ENCODE results near the gene USP20.
A peak's percentile ranks its signal among the peaks of the same experiment; 100 is the strongest.
"Not testable (repeated sequence)": the region's sequence is repeated elsewhere in the genome, so short reads cannot be mapped to it uniquely, and the experiment has no call there.

USP20 gene

DNA sequence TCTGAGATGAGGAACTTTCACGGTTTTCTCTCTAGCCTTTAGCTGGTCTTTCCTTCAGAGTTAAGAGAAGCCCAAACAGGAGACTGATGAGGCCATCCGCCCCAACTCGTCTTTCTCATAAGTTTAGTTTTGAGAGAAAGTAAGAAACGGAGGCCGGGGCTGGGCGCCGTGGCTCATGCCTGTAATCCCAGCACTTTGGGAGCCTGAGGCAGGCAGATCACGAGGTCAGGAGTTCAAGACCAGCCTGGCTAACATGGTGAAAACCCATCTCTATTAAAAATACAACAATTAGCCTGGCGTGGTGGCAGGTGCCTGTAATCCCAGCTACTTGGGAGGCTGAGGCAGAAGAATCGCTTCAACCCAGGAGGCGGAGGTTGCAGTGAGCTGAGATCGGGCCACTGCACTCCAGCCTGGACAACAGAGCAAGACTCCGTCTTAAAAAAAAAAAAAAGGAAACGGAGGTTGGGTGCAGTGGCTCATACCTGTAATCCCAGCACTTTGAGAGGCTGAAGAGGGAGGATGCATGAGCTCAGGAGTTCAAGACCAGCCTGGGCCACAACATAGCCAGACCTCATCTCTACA is 55.6 kb downstream of the USP20 start:
- not testable (repeated sequence) for DNase-seq (ENCODE audit: low read depth)

DNA sequence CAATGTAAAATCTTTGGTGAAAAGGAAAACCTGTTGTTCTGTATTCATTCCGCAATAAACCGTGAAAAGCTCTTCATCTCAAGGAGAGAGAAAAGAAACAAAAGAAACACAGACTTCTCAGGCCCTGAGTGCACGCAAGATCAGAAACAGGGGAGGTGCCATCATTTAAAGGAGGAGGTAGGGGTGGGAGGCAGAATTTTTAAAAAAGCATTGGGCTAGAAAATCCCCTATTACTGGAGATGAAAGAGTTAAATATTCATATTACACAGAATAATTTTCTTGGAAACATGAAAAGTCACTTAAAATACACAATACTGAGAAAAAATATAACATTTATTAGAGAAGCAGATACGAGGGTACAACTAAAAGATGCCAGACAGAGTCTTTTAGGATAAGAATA is 56.3 kb downstream of the USP20 start:
- no peak for DNase-seq (ENCODE audit: low read depth)

DNA sequence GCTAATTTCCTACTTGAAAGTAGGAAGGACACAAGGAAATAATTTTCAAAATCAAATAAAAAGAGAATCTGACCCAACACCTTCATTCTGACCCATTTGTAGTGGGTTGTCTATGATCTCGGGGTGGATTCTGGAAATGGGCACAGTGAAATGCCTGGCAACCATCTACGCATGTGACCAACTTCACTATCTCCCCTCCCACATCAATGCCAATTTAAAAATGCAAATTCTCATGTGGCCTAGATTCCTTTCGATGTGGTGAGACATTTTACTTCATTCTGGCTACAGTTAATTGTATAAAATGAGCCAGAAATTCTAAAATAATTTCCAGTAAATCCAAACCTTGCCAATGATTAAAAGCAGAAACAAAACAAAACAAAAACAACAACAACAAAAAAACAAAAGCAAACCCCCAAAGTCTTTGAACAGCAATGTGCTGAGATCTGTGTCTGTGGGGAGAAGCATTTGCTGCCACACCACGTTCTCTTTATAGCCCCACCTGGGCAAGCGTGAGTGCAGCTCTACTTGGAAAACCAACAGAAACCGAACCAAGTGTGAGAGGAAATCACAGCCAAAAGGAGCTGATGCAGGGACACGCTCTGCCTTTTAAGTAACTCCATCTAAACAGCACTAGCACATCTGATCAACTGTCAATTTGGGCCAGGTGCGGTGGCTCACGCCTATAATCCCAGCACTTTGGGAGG is 59.0 kb downstream of the USP20 start:
- no peak for DNase-seq (ENCODE audit: low read depth)

DNA sequence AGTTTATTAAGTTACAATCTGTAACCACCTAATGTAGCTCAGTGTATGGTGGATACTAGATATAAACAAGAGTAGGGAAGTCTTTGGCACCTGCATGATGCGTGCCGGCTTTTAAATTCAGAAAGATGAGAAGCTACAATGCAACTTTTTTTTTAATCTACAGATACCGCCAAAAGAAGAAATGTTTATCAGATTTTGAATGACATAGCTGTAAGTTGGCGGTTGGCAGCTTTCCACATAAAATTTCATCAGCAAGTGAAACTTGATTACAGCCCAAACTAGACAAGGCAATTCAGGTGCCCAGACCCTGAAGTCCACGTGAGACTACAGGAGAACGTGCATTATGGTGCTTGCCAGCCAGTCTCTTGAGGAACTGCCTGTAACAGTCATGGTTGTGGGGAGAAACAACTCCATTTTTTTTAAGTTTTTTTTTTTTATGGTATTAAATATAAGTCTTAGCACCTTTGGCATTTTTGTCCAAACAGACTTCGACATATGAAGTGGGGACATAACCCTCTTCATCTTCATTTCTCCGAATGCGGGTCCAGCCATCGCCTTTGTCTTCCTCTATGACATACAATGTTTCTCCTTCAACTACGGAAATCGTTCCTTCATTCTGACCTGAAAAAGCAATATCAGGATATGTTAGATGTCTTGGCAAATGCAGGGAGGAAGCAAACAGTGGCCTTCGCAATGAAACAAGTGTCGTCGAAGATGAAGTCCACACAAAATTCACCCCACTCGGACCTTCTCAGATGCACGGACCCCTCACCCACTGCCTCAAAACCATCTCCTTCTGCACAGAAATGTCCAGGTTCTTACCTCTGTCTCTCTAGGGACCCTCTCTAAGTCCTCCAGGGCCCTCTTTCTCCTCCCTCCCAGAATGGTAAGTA is 60.4 kb downstream of the USP20 start:
- DNase-seq (ENCODE audit: low read depth), result peak; percentile 21

DNA sequence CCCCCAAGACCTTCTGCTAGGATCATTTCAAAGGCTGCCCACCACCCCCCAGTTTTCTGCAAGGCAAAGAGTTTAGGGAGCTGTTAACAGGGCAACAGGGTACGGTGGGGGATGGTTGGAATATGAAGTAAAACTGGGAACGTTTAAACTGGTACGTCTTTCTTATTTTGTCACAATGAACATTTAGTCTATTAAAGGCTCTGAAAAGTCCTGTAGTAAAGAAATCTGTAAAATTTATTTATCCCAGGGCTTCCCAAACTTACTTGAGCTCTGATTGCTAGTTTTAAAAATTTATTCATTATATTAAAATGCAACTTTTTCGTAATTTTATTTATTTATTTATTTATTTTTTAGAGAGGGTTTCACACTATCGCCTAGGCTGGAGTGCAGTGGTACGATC is 62.0 kb downstream of the USP20 start:
- no peak for DNase-seq (ENCODE audit: low read depth)

DNA sequence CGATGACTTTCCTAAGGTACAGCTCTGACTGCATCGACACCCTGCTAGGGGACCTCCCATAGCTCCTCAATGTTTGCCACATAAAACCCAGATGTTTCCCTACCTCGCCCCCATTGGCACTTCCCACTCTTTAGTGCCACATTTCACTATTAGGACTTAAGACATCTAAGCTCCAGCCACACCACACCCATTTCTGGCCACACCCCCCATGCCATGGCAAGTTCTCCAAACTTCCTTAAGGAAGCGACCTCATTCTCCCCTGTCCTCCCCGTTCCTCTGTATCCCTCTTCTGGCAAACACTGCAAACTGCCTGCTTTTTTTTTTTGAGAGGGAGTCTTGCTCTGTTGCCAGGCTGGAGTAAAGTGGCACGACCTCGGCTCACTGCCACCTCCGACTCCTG is 62.9 kb downstream of the USP20 start:
- no peak for DNase-seq (ENCODE audit: low read depth)

DNA sequence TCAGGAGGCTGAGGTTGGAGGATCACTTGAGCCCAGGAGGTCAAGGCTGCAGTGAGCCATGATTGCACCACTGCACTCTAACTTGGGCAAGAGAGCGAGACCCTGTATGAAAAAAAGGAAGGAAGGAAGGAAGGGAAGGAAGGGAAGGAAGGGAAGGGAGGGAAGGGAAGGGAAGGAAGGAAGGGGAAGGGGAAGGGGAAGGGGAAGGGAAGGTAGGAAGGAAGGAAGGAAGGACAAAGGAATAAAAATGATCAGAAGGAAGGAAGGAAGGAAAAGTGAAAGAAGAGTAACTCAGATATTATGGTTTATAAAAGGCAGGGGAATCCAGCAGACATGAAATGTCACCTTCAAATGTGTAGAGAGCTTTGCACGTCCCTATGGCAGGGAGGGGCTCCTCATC is 64.4 kb downstream of the USP20 start:
- DNase-seq (ENCODE audit: low read depth), result no peak

DNA sequence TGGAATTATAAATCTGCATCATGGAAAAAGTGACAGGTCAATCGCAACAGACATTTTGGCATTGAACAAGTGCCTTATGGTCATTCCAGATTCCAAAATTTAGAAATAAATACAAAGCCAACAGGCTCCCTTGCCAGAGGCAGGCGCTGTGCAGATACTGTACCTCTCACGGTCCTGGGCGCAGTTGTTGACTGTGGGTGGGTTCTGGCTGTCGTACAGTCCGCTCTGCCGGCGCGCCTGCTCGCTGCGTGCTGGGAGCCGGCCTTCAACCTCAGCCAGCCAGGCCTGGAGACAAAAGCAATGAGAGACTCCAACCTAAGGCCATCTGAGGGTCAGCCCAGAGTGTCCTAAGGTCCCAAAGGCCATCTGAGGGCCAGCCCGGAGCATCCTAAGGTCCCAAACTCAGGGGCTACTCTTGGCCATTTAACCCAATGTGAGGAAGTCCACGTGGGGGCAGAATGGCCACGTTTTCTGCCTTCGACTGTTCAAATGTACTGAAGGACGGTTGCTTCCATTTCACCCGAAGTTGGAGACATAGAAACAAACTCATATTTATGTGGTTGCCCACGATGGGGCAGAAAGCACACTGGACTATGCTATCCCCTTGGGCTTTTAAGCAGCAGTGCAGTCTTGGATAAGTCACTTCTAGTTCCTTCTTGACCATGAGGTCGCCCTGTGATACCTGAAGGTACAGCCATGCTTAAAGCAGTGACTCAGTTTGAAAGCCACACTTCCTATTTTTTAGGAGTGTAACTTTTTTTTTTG is 65.2 kb downstream of the USP20 start:
- no peak for DNase-seq (ENCODE audit: low read depth)

DNA sequence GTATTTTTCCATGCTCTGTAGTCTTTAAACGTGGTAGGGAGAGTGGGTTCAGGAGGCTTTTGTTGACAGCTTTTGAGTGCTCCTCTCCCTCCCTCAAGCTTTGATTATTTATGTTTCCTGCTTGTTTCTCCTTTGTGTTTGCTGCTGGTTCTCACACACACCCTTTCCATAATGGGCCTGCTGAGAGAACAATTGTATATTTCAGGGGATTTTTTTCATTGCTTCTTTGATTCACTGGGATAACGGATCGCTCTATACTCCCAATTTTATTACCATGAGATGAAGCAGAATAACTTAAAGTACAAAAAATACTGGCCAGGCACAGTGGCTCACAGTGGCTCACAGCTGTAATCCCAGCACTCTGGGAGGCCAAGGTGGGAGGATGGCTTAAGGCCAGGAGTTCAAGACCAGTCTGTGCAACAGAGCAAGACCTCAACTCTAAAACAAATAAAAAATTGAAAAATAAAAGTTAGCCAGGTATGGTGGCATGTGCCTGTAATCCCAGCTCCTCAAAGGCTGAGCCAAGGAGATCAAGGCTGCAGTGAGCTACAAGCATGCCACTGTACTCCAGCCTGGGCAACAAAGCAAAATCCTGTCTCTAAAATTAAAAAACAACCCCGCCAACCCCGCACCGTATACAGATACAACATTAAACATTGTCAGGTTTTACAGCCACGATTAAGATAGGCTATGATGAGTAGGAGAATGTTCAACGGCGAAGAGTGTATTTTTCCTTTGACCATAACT is 66.9 kb downstream of the USP20 start:
- DNase-seq (ENCODE audit: low read depth), result no peak

DNA sequence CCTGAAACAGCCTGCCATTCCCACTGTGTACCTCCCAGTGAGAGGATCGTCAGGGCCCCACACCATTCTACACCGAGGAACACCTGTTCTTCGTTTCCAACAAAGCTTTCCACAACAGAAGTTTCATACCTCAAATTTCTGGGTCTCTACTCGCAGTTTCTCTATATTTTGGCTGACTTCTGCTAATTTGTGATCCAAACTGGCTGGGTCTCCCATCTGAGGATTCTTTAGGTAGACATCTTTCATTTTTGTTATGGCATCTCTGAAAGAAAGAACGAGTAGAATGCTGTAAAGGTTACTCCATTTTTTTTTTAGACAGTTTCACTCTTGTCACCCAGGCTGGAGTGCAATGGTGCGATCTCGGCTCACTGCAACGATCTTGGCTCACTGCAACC is 67.5 kb downstream of the USP20 start:
- DNase-seq (ENCODE audit: low read depth), result no peak

DNA sequence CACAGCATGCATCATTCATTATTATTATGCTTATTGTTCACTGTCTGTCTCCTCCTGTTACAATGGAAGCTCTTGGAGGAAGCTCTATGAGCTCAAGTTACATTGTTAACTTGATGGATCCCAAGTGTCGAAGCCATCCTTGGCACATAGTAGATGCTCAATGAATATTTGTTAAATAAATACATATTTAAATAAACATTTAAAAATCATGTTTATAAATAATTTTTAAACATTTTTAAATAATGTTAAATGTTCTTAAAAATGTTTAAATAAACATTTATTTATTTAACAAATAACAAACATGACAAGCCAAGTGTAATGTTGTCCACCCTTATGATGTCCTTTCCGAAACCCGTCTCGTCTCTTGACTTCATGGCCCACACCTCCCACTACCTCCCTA is 69.5 kb downstream of the USP20 start:
- DNase-seq (ENCODE audit: low read depth), result no peak

DNA sequence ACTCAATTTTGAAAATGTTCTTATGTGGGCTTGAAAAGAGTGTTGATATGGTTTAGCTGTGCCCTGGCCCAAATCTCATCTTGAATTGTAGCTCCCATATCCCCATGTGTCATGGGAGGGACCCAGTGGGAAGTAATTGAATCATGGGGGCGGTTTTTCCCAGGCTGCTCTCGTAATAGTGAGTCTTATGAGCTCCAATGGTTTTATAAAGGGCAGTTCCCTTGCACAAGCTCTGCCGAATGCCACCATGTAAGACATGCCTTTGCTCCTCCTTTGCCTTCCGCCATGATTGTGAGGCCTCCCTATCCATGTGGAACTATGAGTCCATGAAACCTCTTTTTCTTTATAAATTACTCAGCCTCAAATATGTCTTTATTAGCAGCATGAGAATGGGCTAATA is 71.0 kb downstream of the USP20 start:
- DNase-seq (ENCODE audit: low read depth), result no peak

DNA sequence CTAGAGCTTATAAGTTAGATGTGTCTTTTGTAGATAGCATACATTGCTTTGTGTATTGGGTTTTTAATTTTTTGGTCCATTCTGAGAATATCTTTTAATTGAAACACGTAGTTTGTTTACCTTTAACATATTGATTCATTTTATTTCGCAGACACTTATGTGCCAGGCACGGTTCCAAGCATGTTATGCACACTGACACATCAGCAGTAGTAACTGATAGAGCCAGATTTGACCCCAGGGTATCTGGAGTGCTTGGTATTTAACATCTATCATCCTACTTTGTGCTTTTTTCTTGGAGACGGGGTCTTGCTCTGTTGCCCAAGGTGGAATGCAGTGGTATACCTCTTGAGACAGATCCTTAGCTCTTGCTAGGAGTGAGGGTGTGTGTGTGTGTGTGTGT is 71.9 kb downstream of the USP20 start:
- no peak for DNase-seq (ENCODE audit: low read depth)

DNA sequence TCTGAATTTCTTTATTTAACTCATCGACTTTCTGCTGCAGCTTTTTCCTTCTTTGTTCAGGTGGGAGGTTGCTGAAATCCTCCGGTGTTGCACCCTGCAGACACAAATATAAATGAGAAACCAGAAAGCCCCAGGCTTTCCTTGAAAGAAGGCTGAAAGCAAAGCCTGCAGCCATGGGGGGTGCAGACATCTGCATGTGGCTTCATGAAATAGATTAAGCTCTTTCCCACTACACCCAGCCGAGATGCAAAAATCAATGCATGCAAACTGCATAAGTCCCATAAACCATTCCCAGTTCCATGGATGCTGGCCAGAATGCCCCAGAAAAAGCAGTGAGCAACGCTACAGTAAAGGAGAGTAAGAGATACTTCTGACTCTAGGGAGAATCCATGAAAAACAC is 73.6 kb downstream of the USP20 start:
- DNase-seq (ENCODE audit: low read depth), result no peak

DNA sequence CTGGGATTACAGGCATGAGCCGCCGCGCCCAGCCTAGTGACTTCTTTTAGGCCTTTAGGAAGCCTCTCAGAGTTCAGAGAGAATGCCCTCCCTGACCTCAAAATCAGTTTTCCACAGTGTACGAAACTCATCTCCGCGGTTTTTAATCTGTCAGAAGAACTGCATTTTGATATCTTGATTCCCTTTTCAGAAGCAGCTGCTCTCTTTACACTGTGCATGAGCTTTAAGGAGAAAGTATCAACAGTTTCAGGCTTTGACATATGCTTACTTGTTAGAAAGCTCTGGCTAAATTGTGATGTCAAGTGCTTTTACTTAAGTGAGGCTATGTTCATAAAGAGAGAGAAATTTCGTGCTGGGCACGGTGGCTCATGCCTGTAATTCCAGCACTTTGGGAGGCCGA is 74.6 kb downstream of the USP20 start:
- DNase-seq (ENCODE audit: low read depth), result no peak

DNA sequence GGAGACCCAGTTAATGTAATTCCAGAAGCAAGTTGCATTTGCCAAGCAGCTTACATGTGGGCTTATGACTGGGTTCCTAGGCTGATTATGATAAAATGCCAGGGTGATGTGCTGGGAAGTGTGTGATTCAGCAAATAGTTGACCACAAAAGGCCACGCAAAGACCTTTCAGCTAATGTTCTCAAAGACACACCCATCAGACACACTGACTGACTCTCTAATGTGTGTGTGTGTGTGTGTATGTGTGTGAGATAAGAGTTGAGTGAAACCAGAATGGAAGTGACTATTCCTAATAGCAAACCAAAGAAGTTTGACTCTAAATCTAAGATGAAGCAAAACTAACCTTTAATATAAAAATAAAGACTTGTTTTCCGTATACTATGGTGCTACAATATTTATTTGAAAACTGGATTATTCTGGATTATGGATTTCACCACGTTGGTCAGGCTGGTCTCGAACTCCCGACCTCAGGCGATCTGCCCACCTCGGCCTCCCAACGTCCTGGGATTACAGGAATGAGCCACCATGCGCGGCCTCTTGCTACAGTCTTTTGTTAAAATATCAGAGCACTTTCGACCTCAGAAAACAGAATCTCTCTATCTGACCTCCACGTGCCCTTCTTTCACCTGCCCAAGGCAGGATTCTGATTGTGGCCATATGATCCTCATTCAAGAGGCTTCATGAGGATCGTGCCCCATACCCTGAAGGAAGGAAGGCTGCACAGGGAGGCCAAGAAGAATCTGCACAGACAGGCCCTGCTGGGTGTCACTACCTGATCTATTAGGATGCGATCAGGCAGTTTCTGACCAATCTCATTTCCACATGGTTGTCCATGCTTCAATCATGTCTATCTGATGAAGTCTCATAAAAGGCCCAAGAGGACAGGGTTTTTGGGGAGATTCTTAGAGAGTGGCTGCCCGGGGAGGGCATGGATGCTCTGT is 75.6 kb downstream of the USP20 start:
- DNase-seq (ENCODE audit: low read depth), result no peak

DNA sequence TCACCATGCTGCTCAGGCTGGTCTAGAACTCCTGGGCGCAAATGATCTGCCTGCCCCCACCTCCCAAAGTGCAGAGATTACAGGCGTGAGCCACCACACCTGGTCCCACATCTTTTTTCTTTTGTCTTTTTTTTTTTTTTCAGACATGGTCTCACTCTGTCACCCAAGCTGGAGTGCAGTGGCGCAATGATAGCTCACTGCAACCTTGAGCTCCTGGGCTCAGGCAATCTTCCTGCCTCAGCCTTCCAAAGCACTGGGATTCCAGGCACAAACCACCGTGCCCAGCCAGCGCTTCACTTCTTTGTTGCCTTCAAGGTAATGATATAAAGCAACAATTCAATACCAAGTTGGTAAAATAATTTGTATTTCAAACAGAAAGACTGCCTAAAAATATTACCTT is 78.8 kb downstream of the USP20 start:
- no peak for DNase-seq (ENCODE audit: low read depth)

DNA sequence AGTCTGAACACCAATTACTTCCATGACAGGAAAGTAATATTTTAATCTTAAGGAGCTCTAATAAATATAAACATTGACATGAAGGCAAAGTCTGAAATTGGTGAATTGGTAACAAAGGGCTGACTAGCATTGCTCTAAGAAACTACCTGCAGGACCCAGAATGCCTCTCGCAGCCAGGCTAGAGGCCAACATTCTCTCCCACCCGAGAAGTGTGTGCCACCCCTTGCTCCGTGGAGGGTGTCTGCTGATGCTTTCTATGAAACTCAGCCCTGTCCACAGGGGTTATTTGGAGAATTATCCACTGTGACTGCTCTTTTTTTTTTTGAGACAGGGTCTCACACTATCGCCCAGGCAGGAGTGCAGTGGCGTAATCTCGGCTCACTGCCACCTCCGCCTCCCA is 81.4 kb downstream of the USP20 start:
- DNase-seq (ENCODE audit: low read depth), result no peak

DNA sequence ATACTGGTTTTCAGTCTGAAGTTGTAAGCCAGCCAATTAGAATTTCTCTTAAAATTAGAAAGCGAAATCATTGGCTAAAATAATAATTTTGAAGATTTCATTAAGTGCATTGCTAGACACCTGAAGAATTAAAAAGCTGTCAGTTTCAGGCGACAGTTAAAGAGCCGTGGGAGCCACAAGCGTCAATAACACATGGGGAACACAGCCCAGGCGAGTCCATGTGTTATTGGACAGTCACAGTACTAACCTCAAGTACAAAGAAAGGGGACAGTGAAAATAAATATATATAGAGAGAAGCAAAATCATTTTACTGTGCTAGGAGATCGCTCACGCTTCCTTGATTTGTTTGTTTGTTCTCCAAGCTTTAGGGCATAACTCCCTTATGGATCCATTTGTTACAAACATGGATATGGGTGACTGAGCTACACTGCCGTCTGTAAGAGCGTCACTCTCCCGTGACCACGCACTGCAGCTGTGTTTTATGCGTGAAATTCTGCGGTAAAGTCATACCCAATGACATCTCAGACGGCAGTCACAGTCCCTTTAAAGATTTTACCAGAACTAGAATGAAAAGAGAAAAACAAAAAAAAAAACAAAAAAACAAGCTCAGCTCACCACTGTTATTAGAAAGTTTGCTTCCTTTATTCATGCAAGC is 83.2 kb downstream of the USP20 start:
- DNase-seq (ENCODE audit: low read depth), result no peak

DNA sequence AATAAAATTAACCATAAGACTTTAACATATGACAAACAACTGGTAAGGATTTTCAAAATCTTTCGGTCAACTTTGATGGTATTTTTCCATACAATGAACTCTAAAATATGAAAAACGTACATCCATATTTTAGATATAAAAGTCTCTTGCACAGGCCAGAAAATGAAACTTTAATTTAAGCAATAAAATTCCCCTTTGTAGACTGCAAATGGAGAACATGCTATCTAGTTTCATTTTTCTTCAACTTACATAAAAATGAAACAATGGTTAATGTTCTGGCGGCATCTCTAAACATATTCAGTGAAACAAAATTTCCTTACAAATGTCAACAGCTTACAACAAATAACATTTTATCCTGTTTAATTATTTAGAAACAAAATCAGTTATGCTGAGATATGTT is 84.0 kb downstream of the USP20 start:
- no peak for DNase-seq (ENCODE audit: low read depth)

Measured in activated T-cell treated with anti-CD3 and anti-CD28 coated beads for 24 hours (primary cell).